Ammon's horn (tissue), 1 donor: ENCODE data around the gene MAP2.
A peak's percentile ranks its signal among the peaks of the same experiment; 100 is the strongest.

Experiments
- DNase-seq: peaks from one replicate; pipeline ENCODE4 v3.0.0-alpha.2; 2016; ENCODE audit warnings: low spot score

MAP2 gene, protein sequence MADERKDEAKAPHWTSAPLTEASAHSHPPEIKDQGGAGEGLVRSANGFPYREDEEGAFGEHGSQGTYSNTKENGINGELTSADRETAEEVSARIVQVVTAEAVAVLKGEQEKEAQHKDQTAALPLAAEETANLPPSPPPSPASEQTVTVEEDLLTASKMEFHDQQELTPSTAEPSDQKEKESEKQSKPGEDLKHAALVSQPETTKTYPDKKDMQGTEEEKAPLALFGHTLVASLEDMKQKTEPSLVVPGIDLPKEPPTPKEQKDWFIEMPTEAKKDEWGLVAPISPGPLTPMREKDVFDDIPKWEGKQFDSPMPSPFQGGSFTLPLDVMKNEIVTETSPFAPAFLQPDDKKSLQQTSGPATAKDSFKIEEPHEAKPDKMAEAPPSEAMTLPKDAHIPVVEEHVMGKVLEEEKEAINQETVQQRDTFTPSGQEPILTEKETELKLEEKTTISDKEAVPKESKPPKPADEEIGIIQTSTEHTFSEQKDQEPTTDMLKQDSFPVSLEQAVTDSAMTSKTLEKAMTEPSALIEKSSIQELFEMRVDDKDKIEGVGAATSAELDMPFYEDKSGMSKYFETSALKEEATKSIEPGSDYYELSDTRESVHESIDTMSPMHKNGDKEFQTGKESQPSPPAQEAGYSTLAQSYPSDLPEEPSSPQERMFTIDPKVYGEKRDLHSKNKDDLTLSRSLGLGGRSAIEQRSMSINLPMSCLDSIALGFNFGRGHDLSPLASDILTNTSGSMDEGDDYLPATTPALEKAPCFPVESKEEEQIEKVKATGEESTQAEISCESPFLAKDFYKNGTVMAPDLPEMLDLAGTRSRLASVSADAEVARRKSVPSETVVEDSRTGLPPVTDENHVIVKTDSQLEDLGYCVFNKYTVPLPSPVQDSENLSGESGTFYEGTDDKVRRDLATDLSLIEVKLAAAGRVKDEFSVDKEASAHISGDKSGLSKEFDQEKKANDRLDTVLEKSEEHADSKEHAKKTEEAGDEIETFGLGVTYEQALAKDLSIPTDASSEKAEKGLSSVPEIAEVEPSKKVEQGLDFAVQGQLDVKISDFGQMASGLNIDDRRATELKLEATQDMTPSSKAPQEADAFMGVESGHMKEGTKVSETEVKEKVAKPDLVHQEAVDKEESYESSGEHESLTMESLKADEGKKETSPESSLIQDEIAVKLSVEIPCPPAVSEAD (N-terminal part only)

GRCh38 chr2:209423562-209424198 is at the start of gene MAP2:
Gene MAP2 (plus strand): TSS chr2:209424047. CDS start chr2:209653171, 229,124 bp downstream.
- DNase-seq = peak; percentile 89

DNA sequence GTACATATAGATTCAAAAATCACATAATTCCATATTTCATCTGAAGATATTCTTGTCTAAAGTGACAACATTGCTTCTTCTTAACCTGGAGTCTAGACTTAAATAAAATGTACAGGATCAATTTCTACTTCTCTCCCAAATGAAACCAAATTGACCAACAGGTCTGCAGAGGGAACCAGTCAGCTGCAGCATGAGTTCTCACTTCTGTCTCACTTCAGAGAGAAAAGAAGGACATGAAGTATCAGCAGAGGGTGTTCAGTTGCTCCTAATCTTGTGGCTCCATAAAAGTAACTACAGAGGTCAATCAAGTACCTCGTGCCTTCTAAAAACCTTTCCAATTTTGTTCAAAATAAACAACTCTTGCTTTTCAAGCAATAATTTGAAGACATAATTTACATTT is 47.2 kb upstream of the MAP2 start:
- no peak for DNase-seq

GRCh38 chr2:209380293-209380692 is 43.6 kb upstream of the MAP2 start:
- no peak for DNase-seq

DNA sequence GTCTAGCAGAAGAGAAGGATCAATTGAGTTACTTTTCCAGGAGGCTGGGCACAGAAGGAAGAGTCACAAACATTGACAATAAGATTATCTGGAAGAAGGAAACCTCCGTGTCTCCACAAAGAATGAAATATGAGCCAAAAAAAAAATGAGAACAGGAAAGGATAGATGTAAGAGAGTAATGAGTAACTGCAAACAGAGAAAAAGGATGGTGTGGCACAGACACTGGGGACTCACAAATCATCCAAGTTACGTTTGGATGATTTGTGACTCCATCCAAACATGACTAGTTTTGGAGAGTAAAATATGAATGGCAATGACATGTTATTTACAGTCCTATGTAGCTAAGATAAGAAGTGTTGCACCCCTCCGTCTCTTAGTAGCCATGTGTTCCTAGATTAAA is 42.8 kb upstream of the MAP2 start:
- DNase-seq = no peak

- DNase-seq = no peak
These were observed 41.1 kb upstream of the MAP2 start for GRCh38 chr2:209382775-209383174.

DNA sequence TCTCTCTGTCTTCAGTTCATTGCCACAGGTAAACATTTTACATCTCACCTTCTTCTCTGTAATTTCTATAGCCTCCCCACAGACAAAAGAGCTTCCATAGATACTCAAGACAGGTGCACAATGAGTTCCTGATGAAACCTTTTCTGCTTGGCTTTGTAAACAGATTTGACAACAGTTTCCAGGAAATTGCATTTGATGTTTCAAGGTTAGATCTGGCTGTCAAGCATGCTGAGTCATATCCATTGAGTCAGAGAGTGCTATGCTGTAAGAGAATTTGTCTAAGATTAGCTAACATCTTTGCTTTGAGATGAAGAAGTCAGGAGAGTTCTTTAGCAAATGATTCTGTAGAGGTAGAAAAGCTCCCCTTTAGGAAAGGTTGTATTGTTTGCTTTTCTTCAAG is 40.6 kb upstream of the MAP2 start:
- DNase-seq = no peak

DNA sequence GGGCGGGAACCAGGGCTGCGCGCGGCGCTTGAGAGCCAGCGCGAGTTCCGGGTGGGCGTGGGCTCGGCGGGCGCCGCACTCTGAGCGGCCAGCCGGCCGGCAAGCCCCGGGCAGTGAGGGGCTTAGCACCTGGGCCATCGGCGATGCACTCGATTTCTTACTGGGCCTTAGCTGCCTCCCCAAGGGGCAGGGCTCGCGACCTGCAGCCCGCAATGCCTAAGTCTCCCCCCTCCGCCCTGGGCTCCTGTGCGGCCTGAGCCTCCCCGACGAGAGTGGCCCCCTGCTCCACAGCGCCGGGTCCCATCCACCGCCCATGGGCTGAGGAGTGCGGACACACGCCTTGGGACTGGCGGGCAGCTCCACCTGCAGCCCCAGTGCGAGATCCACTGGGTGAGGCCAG is 36.5 kb upstream of the MAP2 start:
- no peak for DNase-seq

- DNase-seq = no peak
These were observed 35.3 kb upstream of the MAP2 start for GRCh38 chr2:209388446-209389037.

DNA sequence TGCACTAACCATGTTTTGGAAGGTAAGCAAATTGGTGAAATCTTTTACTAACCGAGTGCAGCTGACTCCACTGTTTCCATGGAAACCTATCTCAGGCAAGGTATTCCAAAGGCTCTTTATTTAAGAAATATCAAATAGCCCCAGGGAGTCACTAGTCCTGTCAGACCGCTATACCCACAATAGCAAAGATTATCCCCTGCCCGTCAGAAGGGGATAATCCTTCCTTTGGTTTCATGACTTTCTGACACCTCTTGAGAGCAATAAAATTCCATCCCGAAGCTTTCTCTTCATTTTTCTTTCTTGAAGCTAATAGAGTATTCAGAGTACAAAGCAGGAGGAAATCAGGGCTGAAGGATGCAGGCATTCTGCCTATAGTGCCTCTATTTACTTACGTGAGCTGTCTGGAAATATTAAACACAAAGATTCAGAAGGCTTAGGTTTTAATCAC is 34.7 kb upstream of the MAP2 start:
- DNase-seq = peak; percentile 29

- DNase-seq = no peak
These were observed 33.0 kb upstream of the MAP2 start for GRCh38 chr2:209390839-209391238.

- DNase-seq = no peak
These were observed 32.0 kb upstream of the MAP2 start for GRCh38 chr2:209391776-209392401.

DNA sequence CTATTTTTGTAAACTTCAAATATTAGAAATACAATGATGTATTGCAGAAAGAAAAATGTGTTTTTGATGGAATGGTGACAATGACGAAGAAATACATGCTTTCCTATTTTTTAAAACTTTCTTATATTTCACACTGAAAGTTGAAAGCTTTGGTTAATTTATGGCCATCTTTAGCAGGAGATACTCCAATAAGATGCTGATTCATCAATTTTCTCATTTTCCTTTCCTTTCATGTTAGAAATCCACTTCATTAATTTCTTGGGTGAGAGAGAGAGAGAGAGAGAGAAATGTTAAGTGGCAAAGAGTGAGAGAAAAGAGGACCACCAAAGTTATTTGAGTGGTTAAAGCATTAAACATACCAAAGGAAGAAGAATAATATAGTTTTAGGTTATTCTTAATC is 28.6 kb upstream of the MAP2 start:
- DNase-seq = no peak

GRCh38 chr2:209395652-209396051 is 28.2 kb upstream of the MAP2 start:
- no peak for DNase-seq

DNA sequence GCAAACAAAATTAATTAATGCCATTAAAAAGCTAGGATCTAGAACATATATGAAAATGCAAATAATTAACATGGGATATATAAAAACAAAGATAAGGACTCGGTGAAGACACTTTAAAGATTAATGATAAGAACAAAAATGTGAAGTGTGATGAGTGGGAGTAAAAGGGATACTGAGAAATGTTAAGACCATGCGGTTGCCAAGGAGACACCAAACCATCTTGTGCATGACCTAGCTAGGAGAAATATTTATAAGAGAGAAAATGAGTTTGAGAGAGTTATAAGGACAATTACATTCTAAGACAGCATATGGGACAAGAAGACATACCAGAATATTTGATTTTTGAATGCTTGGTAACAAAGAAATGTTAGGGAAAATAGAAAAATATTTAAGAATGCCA is 25.4 kb upstream of the MAP2 start:
- no peak for DNase-seq

DNA sequence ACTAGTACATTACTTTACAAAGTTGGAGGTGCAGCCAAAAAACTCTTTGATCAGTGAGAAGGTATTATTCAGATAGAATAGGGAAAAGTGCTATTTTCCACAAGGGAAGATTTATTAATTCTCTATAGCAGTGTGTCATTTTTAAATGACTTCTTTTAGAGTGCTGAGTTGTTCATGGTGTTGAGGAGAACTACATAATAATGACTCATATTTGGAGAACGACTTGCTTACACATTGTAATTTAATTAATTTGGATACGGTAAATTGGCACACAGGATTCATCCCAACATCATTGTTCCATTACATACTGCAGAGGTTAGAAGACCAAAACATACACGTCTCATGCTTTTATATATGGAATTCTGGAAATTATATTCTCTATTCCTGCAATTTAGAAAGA is 22.1 kb upstream of the MAP2 start:
- DNase-seq = no peak

GRCh38 chr2:209411296-209411695 is 12.6 kb upstream of the MAP2 start:
- no peak for DNase-seq

DNA sequence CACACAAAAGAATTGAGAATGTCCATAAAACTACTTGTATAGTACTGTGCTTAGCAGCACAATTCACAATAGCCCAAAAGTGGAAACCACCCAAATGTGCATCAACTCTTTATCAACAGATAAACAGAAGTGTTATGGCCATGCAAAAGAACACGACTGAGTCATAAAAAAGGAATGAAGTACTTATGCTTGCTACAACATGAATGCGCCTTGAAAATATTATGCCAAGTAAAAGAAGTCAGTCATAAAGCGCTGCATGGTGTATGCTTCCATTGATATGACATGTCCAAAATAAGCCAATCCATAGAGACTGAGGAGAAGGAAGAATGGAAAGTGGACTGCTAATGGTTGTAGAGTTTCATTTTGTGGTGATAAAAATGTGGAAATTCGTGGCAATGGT is 12.1 kb upstream of the MAP2 start:
- no peak for DNase-seq

GRCh38 chr2:209413311-209414014 is 10.4 kb upstream of the MAP2 start:
- DNase-seq = no peak

DNA sequence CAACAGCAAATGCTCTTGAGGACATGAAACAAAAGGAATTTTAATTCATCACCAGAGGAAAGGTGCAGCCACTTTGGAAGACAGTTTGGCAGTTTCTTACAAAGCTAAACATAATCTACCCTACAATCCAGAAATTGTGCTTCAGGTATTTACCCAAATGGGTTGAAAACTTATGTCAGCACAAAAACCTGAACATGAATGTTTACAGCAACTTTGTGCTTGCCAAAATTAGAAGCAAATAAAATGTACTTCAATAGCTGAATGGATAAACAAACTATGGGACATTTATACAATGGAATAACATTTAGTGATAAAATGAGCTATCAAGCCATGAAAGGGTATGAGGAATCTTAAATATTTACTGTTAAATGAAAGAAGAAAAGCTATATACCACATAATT is 6.9 kb upstream of the MAP2 start:
- no peak for DNase-seq

GRCh38 chr2:209422191-209422754 is 1.6 kb upstream of the MAP2 start:
- no peak for DNase-seq
